ENCODE results near the gene TEAD1.

TEAD1 gene

DNA sequence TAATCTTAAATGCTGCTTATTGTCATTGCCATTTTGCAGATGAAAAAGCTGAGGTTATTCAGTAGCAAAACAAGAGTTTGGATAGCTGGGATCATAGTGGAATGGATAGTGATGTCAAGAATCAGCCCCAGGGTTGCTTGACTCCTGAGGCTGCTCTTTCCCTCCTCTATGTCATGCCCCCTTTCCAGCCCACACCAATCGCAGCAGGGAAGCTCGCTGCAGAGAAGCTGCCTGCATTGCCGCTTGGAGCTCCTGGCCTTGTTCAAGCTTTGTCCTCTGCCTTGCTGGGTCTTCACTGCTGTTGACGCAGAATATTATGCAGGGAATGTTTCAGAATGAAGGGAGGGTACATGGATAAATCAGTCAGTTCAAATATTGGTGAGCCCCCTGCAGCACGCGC lies 206.1 kb downstream of the TEAD1 start:
- Histone ChIP-seq H2AFZ (ENCODE audit: low read length) (no peak overlapping the region), H3K9ac (ENCODE audit: low read depth, low read length, poor library complexity) (no peak overlapping the region), H3K4me1 (ENCODE audit: control insufficient read depth in 2 of 2, insufficient read depth in 1 of 2, low read depth in 1 of 2, low read length in 2 of 2) (peaks cover 0 to 6% of the 10 kb centered on the region in 2 donors), H2AK5ac (ENCODE audit: low read depth, low read length) (no peak overlapping the region), H2BK5ac (ENCODE audit: low read length) (no peak overlapping the region), H3K27me3 (ENCODE audit: control insufficient read depth in 3 of 3, insufficient read depth in 3 of 3, low read depth in 1 of 3, low read length in 3 of 3) (no peaks in the 10 kb centered on the region), H3K9me3 (replicated peaks in 1 of 2; ENCODE audit: control insufficient read depth in 2 of 2, insufficient read depth in 1 of 2, low read depth in 1 of 2, low read length in 2 of 2) (no peaks in the 10 kb centered on the region), H3K14ac (ENCODE audit: low read length) (no peak overlapping the region), H3K23ac (ENCODE audit: low read depth, low read length, poor library complexity) (no peak overlapping the region), H2BK15ac (ENCODE audit: low read length) (no peak overlapping the region), H4K91ac (ENCODE audit: low read depth, low read length, poor library complexity) (no peak overlapping the region), H4K8ac (ENCODE audit: low read depth, low read length) (no peak overlapping the region), H2BK12ac (ENCODE audit: low read length) (no peak overlapping the region), H3K4me3 (ENCODE audit: low read length in 2 of 2) (no peak overlapping the region), H3K79me1 (ENCODE audit: low read depth, low read length) (peaks cover 9% of the 10 kb centered on the region), H3K27ac (replicated peaks; ENCODE audit: low read length) (no peak overlapping the region), H2BK120ac (ENCODE audit: low read depth, low read length) (no peak overlapping the region), H3K4me2 (ENCODE audit: insufficient read depth, low read length, poor library complexity, severe bottlenecking) (no peak overlapping the region), H3K4ac (ENCODE audit: low read length) (no peak overlapping the region), H3K18ac (ENCODE audit: low read length) (no peak overlapping the region), H3K36me3 (replicated peaks in 1 of 2; ENCODE audit: control insufficient read depth in 2 of 2, insufficient read depth in 2 of 2, low read length in 2 of 2) (peaks cover 31 to 89% of the 10 kb centered on the region in 2 donors)
- no CpG with 5 or more reads among the region's 6 CpGs for WGBS, 2 donors (ENCODE audit: extremely low coverage in 2 of 2, insufficient read length in 2 of 2, insufficient replicate concordance in 1 of 2)
- DNase-seq (ENCODE audit: low spot score) = no peak

DNA sequence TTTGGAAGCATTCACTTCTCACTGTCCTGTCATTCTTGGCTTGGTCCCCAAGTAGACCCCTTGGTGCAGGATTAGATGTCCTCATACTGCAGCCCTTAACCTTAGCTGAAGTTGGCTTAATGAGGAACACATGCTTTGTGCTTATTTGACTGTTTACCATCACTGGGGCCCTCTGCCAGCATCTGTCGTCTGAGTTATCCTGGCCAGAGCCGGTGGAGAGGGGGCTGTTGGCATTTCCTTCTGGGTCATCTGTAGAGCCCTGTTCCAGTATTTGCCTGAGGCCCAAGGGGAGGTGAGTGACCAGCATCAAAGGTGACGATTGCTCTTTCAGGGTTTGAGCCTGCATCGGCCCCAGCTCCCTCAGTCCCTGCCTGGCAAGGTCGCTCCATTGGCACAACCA lies 208.4 kb downstream of the TEAD1 start:
- no CpG with 5 or more reads among the region's 5 CpGs for WGBS, 2 donors (ENCODE audit: extremely low coverage in 2 of 2, insufficient read length in 2 of 2, insufficient replicate concordance in 1 of 2)
- Histone ChIP-seq H3K9ac (ENCODE audit: low read depth, low read length, poor library complexity) (no peak overlapping the region), H2BK5ac (ENCODE audit: low read length) (no peak overlapping the region), H2AK5ac (ENCODE audit: low read depth, low read length) (no peak overlapping the region), H3K4me2 (ENCODE audit: insufficient read depth, low read length, poor library complexity, severe bottlenecking) (no peak overlapping the region), H3K14ac (ENCODE audit: low read length) (no peak overlapping the region), H3K27me3 (ENCODE audit: control insufficient read depth in 3 of 3, insufficient read depth in 3 of 3, low read depth in 1 of 3, low read length in 3 of 3) (no peaks in the 10 kb centered on the region), H3K27ac (replicated peaks; ENCODE audit: low read length) (no peak overlapping the region), H3K79me1 (ENCODE audit: low read depth, low read length) (peaks cover 3% of the 10 kb centered on the region), H3K9me3 (replicated peaks in 1 of 2; ENCODE audit: control insufficient read depth in 2 of 2, insufficient read depth in 1 of 2, low read depth in 1 of 2, low read length in 2 of 2) (no peaks in the 10 kb centered on the region), H2BK15ac (ENCODE audit: low read length) (no peak overlapping the region), H3K18ac (ENCODE audit: low read length) (no peak overlapping the region), H3K4me3 (ENCODE audit: low read length in 2 of 2) (no peak overlapping the region), H2BK120ac (ENCODE audit: low read depth, low read length) (no peak overlapping the region), H2AFZ (ENCODE audit: low read length) (no peak overlapping the region), H3K23ac (ENCODE audit: low read depth, low read length, poor library complexity) (no peak overlapping the region), H3K4ac (ENCODE audit: low read length) (no peak overlapping the region), H4K8ac (ENCODE audit: low read depth, low read length) (no peak overlapping the region), H2BK12ac (ENCODE audit: low read length) (no peak overlapping the region), H3K36me3 (replicated peaks in 1 of 2; ENCODE audit: control insufficient read depth in 2 of 2, insufficient read depth in 2 of 2, low read length in 2 of 2) (peaks cover 31 to 93% of the 10 kb centered on the region in 2 donors), H3K4me1 (ENCODE audit: control insufficient read depth in 2 of 2, insufficient read depth in 1 of 2, low read depth in 1 of 2, low read length in 2 of 2) (peaks cover 0 to 6% of the 10 kb centered on the region in 2 donors), H4K91ac (ENCODE audit: low read depth, low read length, poor library complexity) (no peak overlapping the region)
- DNase-seq (ENCODE audit: low spot score) = no peak

DNA sequence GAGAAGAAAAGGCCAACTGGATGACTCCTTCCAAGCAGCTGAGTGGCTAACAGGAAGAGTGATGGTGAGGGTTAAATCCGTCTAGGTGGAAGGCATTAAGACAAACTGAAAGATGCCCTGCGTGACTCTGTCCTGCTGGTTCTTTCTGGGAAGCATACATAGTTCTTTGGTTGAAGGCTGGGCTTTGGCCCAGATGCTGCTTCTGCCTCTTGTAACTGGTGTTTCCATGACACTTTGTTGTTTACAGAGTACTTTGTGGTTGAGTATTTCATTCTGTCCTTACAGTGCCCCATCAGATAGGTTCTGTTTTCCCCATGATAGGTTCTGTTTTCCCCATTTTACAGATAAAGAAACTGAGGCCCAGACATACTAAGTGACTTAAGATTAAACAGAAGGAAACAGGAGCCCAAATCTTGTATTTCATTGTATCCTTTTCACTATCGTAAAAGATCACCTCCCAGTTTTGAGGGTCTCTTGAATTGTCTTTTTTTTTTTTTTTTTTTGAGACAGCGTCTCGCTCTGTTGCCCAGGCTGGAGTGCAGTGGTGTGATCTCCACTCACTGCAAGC lies 210.6 kb downstream of the TEAD1 start:
- Histone ChIP-seq H4K91ac (ENCODE audit: low read depth, low read length, poor library complexity) (no peak overlapping the region), H3K4me2 (ENCODE audit: insufficient read depth, low read length, poor library complexity, severe bottlenecking) (no peak overlapping the region), H3K4me3 (ENCODE audit: low read length in 2 of 2) (no peak overlapping the region), H3K14ac (ENCODE audit: low read length) (no peak overlapping the region), H3K4me1 (ENCODE audit: control insufficient read depth in 2 of 2, insufficient read depth in 1 of 2, low read depth in 1 of 2, low read length in 2 of 2) (peaks cover 0 to 3% of the 10 kb centered on the region in 2 donors), H4K8ac (ENCODE audit: low read depth, low read length) (no peak overlapping the region), H3K18ac (ENCODE audit: low read length) (no peak overlapping the region), H3K27me3 (ENCODE audit: control insufficient read depth in 3 of 3, insufficient read depth in 3 of 3, low read depth in 1 of 3, low read length in 3 of 3) (no peaks in the 10 kb centered on the region), H2BK5ac (ENCODE audit: low read length) (no peak overlapping the region), H2AFZ (ENCODE audit: low read length) (no peak overlapping the region), H2AK5ac (ENCODE audit: low read depth, low read length) (no peak overlapping the region), H3K36me3 (replicated peaks in 1 of 2; ENCODE audit: control insufficient read depth in 2 of 2, insufficient read depth in 2 of 2, low read length in 2 of 2) (peaks cover 34 to 93% of the 10 kb centered on the region in 2 donors), H2BK12ac (ENCODE audit: low read length) (no peak overlapping the region), H2BK15ac (ENCODE audit: low read length) (no peak overlapping the region), H3K27ac (replicated peaks; ENCODE audit: low read length) (no peak overlapping the region), H2BK120ac (ENCODE audit: low read depth, low read length) (no peak overlapping the region), H3K9me3 (replicated peaks in 1 of 2; ENCODE audit: control insufficient read depth in 2 of 2, insufficient read depth in 1 of 2, low read depth in 1 of 2, low read length in 2 of 2) (no peaks in the 10 kb centered on the region), H3K9ac (ENCODE audit: low read depth, low read length, poor library complexity) (no peak overlapping the region), H3K23ac (ENCODE audit: low read depth, low read length, poor library complexity) (no peak overlapping the region), H3K79me1 (ENCODE audit: low read depth, low read length) (peaks cover 3% of the 10 kb centered on the region), H3K4ac (ENCODE audit: low read length) (no peak overlapping the region)
- DNase-seq (ENCODE audit: low spot score) = no peak
- WGBS, 2 donors (ENCODE audit: extremely low coverage in 2 of 2, insufficient read length in 2 of 2, insufficient replicate concordance in 1 of 2) = no CpG with 5 or more reads among the region's 5 CpGs

DNA sequence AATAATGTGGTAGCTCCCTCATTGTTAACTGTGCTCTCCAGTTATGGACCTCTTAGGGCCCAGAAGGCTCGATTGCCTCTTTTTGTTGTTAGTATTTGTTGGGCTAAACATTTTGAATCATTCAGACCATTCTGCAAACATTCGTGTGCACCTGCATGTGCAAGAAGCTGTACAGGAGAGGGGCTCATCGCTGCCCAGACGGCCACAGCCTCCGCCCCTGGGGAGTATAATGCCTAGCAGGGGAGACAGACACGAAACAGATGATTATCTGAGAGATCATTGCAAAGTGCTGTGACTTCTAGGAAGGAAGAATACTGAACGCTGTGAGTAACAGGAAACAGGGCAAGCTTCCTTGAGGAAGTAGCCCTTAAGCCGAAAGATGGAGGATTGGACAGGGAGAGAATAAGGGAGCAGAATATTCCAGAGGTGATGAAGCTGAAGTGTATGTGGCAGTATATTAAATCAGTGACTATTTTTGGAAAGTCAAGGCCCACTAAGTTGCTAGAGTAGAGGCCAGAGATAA lies 211.6 kb downstream of the TEAD1 start:
- Histone ChIP-seq H3K23ac (ENCODE audit: low read depth, low read length, poor library complexity) (no peak overlapping the region), H2AK5ac (ENCODE audit: low read depth, low read length) (no peak overlapping the region), H3K14ac (ENCODE audit: low read length) (no peak overlapping the region), H3K4me1 (ENCODE audit: control insufficient read depth in 2 of 2, insufficient read depth in 1 of 2, low read depth in 1 of 2, low read length in 2 of 2) (peaks cover 0 to 2% of the 10 kb centered on the region in 2 donors), H2BK12ac (ENCODE audit: low read length) (no peak overlapping the region), H3K27me3 (ENCODE audit: control insufficient read depth in 3 of 3, insufficient read depth in 3 of 3, low read depth in 1 of 3, low read length in 3 of 3) (no peaks in the 10 kb centered on the region), H3K9ac (ENCODE audit: low read depth, low read length, poor library complexity) (no peak overlapping the region), H3K9me3 (replicated peaks in 1 of 2; ENCODE audit: control insufficient read depth in 2 of 2, insufficient read depth in 1 of 2, low read depth in 1 of 2, low read length in 2 of 2) (no peaks in the 10 kb centered on the region), H3K79me1 (ENCODE audit: low read depth, low read length) (peaks cover 3% of the 10 kb centered on the region), H3K4me2 (ENCODE audit: insufficient read depth, low read length, poor library complexity, severe bottlenecking) (no peak overlapping the region), H3K27ac (replicated peaks; ENCODE audit: low read length) (no peak overlapping the region), H3K4ac (ENCODE audit: low read length) (no peak overlapping the region), H4K8ac (ENCODE audit: low read depth, low read length) (no peak overlapping the region), H2BK120ac (ENCODE audit: low read depth, low read length) (no peak overlapping the region), H3K18ac (ENCODE audit: low read length) (no peak overlapping the region), H3K36me3 (replicated peaks in 1 of 2; ENCODE audit: control insufficient read depth in 2 of 2, insufficient read depth in 2 of 2, low read length in 2 of 2) (peaks cover 32 to 93% of the 10 kb centered on the region in 2 donors), H2BK5ac (ENCODE audit: low read length) (no peak overlapping the region), H2BK15ac (ENCODE audit: low read length) (no peak overlapping the region), H4K91ac (ENCODE audit: low read depth, low read length, poor library complexity) (no peak overlapping the region), H3K4me3 (ENCODE audit: low read length in 2 of 2) (no peak overlapping the region), H2AFZ (ENCODE audit: low read length) (no peak overlapping the region)
- WGBS, 2 donors (ENCODE audit: extremely low coverage in 2 of 2, insufficient read length in 2 of 2, insufficient replicate concordance in 1 of 2) = no CpG with 5 or more reads among the region's 8 CpGs
- DNase-seq (ENCODE audit: low spot score) = no peak

All from neuronal stem cell (in vitro differentiated cells).